SK-N-SH treated with all-trans-retinoic acid at 6 μM for 48 hours (cell line): Measurements from ENCODE around the gene HIRA.

Source experiments
- ATAC-seq: fragments of 200-7000 bp; cut with Tn5 transposase; 3 replicates; pipeline ENCODE4 v1.9.1; 2020; ENCODE audit warnings: mild to moderate bottlenecking, moderate library complexity
- ARNTL ChIP-seq: fragments of 450-650 bp; formaldehyde crosslinking; IDR thresholded peaks from 2 replicates; pipeline ENCODE4 v1.5.0; 2020; ENCODE audit warnings: low read depth, mild to moderate bottlenecking, moderate library complexity, borderline replicate concordance
- CREB5 ChIP-seq: fragments of 250-450 bp; sonication (Bioruptor Pico); IDR thresholded peaks from 2 replicates; pipeline ENCODE4 v1.5.1; 2020; ENCODE audit warnings: low read depth, mild to moderate bottlenecking, moderate library complexity
- CSDC2 ChIP-seq: fragments of 250-450 bp; sonication (Bioruptor Pico); IDR thresholded peaks from 2 replicates; pipeline ENCODE4 v1.5.0; 2020; ENCODE audit warnings: mild to moderate bottlenecking, moderate library complexity
- CSRNP3 ChIP-seq: fragments of 250-450 bp; sonication (Bioruptor Pico); IDR thresholded peaks from 2 replicates; pipeline ENCODE4 v1.5.1; 2021; ENCODE audit warnings: mild to moderate bottlenecking, moderate library complexity
- ESRRG ChIP-seq: fragments of 250-450 bp; sonication (Bioruptor Pico); IDR thresholded peaks from 2 replicates; pipeline ENCODE4 v1.6.1; 2021; ENCODE audit warnings: mild to moderate bottlenecking
- GLIS3 ChIP-seq: fragments of 250-450 bp; sonication (Bioruptor Pico); IDR thresholded peaks from 2 replicates; pipeline ENCODE4 v1.5.0; 2020; ENCODE audit warnings: mild to moderate bottlenecking, moderate library complexity
- OSR1 ChIP-seq: fragments of 250-450 bp; sonication (Bioruptor Pico); IDR thresholded peaks from 2 replicates; pipeline ENCODE4 v1.8.0; 2022; ENCODE audit warnings: moderate library complexity, mild to moderate bottlenecking, inconsistent platforms
- PATZ1 ChIP-seq: fragments of 250-450 bp; sonication (Bioruptor Pico); IDR thresholded peaks from 2 replicates; pipeline ENCODE4 v1.8.0; 2020; ENCODE audit warnings: mild to moderate bottlenecking, moderate library complexity, borderline replicate concordance
- POU6F1 ChIP-seq: fragments of 250-450 bp; sonication (Bioruptor Pico); IDR thresholded peaks from 2 replicates; pipeline ENCODE4 v1.8.0; 2021; ENCODE audit warnings: low read depth, mild to moderate bottlenecking, moderate library complexity, borderline replicate concordance
- PPARA ChIP-seq: fragments of 250-450 bp; sonication (Bioruptor Pico); IDR thresholded peaks from 2 replicates; pipeline ENCODE4 v1.5.0; 2020; ENCODE audit warnings: mild to moderate bottlenecking, borderline replicate concordance
- RARB ChIP-seq: fragments of 250-450 bp; sonication (Bioruptor Pico); IDR thresholded peaks from 2 replicates; pipeline ENCODE4 v1.8.0; 2021; ENCODE audit warnings: mild to moderate bottlenecking, moderate library complexity
- SNAI2 ChIP-seq: fragments of 250-450 bp; sonication (Bioruptor Pico); IDR thresholded peaks from 2 replicates; pipeline ENCODE4 v1.5.0; 2020; ENCODE audit warnings: mild to moderate bottlenecking, moderate library complexity
- TOX ChIP-seq: fragments of 250-450 bp; sonication (Bioruptor Pico); IDR thresholded peaks from 2 replicates; pipeline ENCODE4 v1.8.0; 2021; ENCODE audit warnings: mild to moderate bottlenecking, moderate library complexity, borderline replicate concordance
- ZC3H10 ChIP-seq: fragments of 250-450 bp; sonication (Bioruptor Pico); IDR thresholded peaks from 2 replicates; pipeline ENCODE4 v1.5.1; 2021; ENCODE audit warnings: mild to moderate bottlenecking, moderate library complexity
- ZNF565 ChIP-seq: fragments of 450-650 bp; formaldehyde crosslinking; conservative IDR thresholded peaks from 2 replicates; pipeline ENCODE4 v1.5.0; 2020; ENCODE audit warnings: low read depth, mild to moderate bottlenecking, moderate library complexity
- ZNF8 ChIP-seq: fragments of 450-650 bp; formaldehyde crosslinking; IDR thresholded peaks from 2 replicates; pipeline ENCODE4 v1.5.0; 2020; ENCODE audit warnings: mild to moderate bottlenecking, moderate library complexity

HIRA gene

GRCh38 chr22:19463491-19464469 lies 32.2 kb upstream of the HIRA start (continued):
- TF ChIP-seq ZNF565: no peak
- no peak for TF ChIP-seq PATZ1 (CRISPR knock-in tag)

- TF ChIP-seq PATZ1 (CRISPR knock-in tag) (no peak), RARB (CRISPR knock-in tag) (no peak), TOX (CRISPR knock-in tag) (no peak), ZNF8 (no peak), CSRNP3 (CRISPR knock-in tag) (no peak), OSR1 (no peak)
- no peak for ATAC-seq
Observed at GRCh38 chr22:19463008-19463407, 31.5 kb upstream of the HIRA start.

- TF ChIP-seq ESRRG (CRISPR knock-in tag) (no peak), CSDC2 (CRISPR knock-in tag) (no peak), CREB5 (no peak), POU6F1 (CRISPR knock-in tag) (no peak), RARB (CRISPR knock-in tag) (no peak), ARNTL (CRISPR knock-in tag) (no peak), SNAI2 (CRISPR knock-in tag) (no peak), ZC3H10 (CRISPR knock-in tag) (no peak)
- no peak for ATAC-seq
Observed at GRCh38 chr22:19461506-19461905, 30.0 kb upstream of the HIRA start.

GRCh38 chr22:19460036-19460435 lies 28.5 kb upstream of the HIRA start:
- ATAC-seq: no peak
- TF ChIP-seq GLIS3 (CRISPR knock-in tag): no peak
- TF ChIP-seq PPARA (CRISPR knock-in tag): no peak
- no peak for TF ChIP-seq CSDC2 (CRISPR knock-in tag)
- TF ChIP-seq CREB5: no peak
- no peak for TF ChIP-seq RARB (CRISPR knock-in tag)
